Measurements from ENCODE around the gene MED14.

Gene MED14

DNA sequence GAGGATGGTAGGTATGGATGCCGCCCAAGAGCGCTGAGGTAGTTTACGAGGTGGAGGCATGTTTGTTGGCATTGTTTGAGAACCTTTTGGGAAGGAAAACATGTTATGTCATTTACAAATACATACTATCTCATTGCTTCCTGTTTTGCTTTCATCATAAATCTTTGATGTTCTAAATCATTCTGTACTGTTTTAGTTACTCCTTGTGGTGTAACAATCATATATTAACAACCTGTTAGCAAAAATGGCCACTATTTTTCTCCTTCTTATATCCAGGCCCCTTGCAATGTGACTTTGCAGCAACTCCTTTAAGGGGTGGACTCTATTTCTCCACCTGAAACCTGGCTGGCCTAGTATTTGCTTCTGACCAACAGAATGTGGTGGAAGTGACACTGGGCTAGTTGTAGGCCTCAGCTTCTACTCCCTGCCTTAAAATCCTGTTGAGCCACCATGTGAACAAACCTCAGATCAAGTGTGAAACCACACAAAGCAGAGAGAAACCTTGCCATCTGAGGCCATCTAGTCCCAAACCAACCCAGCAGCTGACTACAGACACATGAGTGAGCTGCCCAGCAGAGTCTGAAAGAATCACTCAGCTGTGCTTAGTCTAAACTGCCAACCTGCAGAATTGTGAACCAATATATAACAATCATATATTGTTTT is 72.1 kb downstream of the MED14 start:
- DNase-seq = no peak

DNA sequence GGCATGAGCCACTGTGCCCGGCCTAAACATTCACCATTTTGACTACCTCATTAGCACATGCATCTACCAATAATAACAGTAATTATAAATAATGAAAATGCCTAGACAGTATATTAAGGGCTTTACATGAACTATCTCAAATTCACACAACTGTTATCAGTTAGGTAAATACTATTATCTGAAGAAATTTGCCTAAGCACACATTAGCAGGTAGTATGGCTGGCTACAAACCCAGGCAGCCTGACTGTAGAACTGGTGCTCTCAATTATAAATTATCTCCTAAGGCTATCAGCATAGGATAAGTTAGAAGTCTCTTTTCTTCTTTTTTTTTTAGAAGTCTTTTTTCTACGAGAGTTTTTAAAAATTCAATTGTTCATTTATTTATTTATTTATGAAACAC is 73.9 kb downstream of the MED14 start:
- no peak for DNase-seq

DNA sequence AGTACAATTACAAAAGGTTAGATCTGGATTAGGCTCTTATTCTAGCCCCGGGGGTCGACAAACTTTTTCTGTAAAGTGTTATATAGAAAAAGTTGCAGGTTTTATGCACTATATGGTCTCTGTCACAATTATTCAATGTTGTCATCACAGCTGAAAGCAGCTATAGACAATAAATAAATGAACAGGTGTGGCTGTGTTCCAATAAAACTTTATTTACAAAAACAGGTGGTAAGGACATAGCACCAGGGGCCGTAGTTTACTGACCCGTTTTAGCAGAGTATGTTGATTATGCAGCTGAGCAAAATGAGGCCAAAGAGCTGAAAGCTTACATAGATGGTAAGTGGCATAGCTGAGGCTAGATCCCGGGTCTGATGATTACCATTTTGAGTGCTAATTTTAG is 75.0 kb downstream of the MED14 start:
- DNase-seq = no peak

DNA sequence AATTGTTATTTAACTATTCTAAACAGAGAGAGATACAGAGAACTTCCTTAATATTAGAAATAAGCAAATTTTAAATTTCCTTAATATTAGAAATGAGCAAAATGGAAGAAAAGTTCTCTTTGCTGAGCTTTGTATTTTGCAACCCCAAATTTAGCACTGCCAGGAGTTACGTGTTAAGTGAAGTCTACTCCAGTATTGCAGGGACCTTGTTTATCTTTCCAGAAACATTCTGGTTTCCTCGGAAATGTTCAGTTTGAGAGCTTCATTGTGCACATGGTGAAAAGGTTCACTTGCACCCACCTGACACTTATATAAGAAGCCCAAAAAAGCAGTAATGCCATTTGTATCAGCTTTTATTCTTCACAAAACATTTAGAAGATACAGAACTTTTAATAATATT is 81.8 kb downstream of the MED14 start:
- DNase-seq = no peak

DNA sequence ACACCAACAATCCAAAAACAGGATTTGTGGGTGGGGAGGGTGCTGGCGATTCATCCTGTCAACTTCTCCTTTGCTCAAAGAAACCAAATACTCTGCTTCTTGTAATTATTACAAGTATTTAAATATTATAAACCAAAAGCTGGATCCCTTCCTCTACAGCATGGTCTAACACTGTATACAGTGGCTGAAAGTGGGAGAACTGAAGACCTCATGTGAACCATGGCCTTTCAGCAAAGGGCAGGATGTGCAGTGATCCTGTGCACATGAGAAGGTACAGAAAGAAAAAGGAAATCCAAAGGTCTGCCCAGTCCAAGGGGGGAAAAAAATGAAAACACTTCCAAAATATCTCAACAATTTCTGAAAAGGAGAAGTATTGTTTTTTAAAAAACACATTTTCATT is 82.7 kb downstream of the MED14 start:
- no peak for DNase-seq

DNA sequence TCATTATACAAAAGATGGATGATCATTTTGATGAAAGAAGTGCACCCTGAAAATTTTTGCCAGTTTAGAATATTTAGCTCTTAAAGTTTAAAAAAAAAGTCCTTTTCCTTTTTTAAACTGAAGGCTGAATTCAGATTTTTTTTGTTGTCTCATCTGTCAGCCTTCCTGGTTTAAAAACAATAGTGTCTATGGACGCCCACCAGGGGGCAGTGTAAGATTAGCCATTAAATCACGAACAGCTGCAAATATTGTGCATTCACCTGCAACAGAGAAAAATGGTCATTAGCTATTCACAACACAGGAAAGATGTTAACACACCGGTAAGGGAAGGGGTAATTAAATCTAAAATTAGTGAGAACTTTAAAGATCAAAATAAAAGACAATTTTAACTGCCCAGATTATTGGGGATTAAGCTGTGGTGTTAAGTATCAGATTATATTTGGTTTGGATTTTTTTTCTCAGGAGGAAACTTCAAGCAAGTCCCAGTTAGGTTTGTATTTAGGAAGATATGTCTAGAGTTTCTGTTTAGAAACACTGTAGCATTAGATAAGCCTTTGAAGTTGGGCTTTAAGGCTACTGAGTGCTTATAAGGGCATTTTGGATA is 83.6 kb downstream of the MED14 start:
- no peak for DNase-seq

- DNase-seq = peak; percentile 39
These were observed 87.8 kb downstream of the MED14 start, which contains the start of gene CXorf38 for GRCh38 chrX:40647307-40648197. TSS of gene CXorf38 (minus strand) at chrX:40647561. CDS start at chrX:40647520, 41 bp downstream.

GRCh38 chrX:40646489-40647306 is 88.6 kb downstream of the MED14 start:
- DNase-seq = no peak

GRCh38 chrX:40644821-40645358 is 90.5 kb downstream of the MED14 start:
- peak; percentile 3 for DNase-seq

- DNase-seq = no peak
These were observed 91.2 kb downstream of the MED14 start for GRCh38 chrX:40644176-40644575.

GRCh38 chrX:40637687-40638086 is 97.7 kb downstream of the MED14 start:
- no peak for DNase-seq

DNA sequence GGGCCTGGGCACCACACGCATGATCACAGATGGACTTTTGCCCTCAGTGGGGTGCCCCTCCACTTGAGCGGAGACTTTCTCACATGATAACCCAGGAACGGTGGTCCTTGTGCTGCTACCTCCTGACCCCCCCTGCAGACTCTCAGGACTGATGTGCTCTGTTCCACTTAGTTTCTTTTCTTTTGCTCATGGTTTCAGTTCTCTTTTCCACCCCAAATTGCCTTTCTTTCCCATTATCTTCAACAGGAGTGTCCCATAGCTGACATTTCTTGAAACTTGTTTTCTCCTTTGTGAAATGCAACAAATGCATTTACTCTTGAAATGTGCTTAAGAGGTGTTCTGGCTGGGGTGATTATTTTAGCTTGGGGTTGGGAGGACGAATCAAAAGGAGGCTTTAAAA is 103.1 kb downstream of the MED14 start:
- no peak for DNase-seq

DNA sequence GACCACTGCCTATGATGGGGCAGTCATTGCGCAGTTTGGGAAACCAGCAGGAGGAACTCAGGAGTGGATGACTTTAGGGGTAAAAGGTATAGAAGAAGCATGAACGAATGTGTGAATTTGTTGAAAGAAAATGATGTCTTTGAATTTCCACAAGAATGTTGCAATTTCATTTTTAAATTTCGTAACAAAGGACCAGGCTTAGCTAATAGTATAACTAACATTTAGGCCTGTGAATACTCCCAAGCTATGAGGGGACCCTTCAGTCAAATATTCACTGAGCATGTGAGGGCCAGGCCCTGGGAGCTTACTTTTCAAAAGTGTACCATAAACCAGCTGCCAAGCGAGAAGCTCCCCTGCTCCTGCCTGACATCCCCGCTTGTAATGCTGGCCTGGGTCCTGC is 106.8 kb downstream of the MED14 start:
- DNase-seq = no peak

GRCh38 chrX:40625294-40625693 is 110.0 kb downstream of the MED14 start:
- DNase-seq = no peak

- DNase-seq = no peak
These were observed 111.7 kb downstream of the MED14 start for GRCh38 chrX:40623665-40624064.

- DNase-seq = no peak
These were observed 112.2 kb downstream of the MED14 start, which contains the start of gene MPC1L for GRCh38 chrX:40623139-40623536. TSS of gene MPC1L (plus strand) at chrX:40623428. CDS start at chrX:40623566, 138 bp downstream.

- DNase-seq = no peak
These were observed 112.7 kb downstream of the MED14 start for GRCh38 chrX:40622479-40623138.

GRCh38 chrX:40617566-40617965 is 117.8 kb downstream of the MED14 start:
- DNase-seq = no peak

- DNase-seq = no peak
These were observed 119.4 kb downstream of the MED14 start for GRCh38 chrX:40615976-40616375.

DNA sequence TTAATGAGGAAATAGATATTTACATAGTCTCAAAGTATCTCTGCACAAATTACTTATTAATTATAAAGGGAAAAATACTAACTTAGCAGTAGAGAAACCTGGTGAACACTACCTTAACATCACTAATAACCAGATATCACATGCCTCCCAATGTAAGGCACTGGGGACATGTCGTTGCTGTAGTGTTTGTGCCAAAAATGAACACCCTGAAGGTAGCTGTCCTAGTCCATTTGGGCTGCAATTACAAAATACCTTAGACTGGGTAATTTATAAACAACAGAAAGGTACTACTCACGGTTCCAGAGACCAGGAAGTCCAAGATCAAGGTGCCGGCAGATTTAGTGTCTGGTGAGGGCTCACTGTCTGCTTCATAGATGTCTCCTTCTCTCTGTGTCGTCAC is 122.8 kb downstream of the MED14 start:
- DNase-seq = no peak

GRCh38 chrX:40607381-40607780 is 128.0 kb downstream of the MED14 start:
- no peak for DNase-seq

GRCh38 chrX:40603446-40603845 is 131.9 kb downstream of the MED14 start:
- DNase-seq = no peak
